Endothelial cell (in vitro differentiated cells): Measurements from ENCODE around the gene HMGA1. TPM values are rescaled to one million over a fixed set of nuclear protein-coding genes. Genes with fewer than 3 reads are reported as not detected.

Source experiments
- DNase-seq: peaks from one replicate; pipeline ENCODE4 v3.0.0; 2021; ENCODE audit warnings: low spot score
- H3K27ac Mint-ChIP-seq: one replicate; pipeline ENCODE4 v1.8.0; 2021; ENCODE audit warnings: mixed read lengths, inconsistent platforms; ENCODE audit not compliant: unreplicated experiment
- H3K27me3 Mint-ChIP-seq: one replicate; pipeline ENCODE4 v1.8.0; 2021; ENCODE audit warnings: mild to moderate bottlenecking, moderate library complexity, mixed read lengths, inconsistent platforms; ENCODE audit not compliant: unreplicated experiment
- H3K36me3 Mint-ChIP-seq: one replicate; pipeline ENCODE4 v1.8.0; 2021; ENCODE audit warnings: mild to moderate bottlenecking, low read depth, mixed read lengths, inconsistent platforms; ENCODE audit not compliant: unreplicated experiment
- H3K4me1 Mint-ChIP-seq: one replicate; pipeline ENCODE4 v1.8.0; 2021; ENCODE audit warnings: mild to moderate bottlenecking, mixed read lengths, inconsistent platforms; ENCODE audit not compliant: unreplicated experiment
- H3K4me3 Mint-ChIP-seq: one replicate; pipeline ENCODE4 v1.8.0; 2021; ENCODE audit warnings: mild to moderate bottlenecking, mixed read lengths, inconsistent platforms; ENCODE audit not compliant: unreplicated experiment
- H3K9me3 Mint-ChIP-seq: one replicate; pipeline ENCODE4 v1.8.0; 2021; ENCODE audit warnings: mixed read lengths, inconsistent platforms; ENCODE audit not compliant: unreplicated experiment
- total RNA-seq: library from RNA; stranded (reverse); fragmentation: NEBNext Ultra II Directional; extraction: Animal tissue kit (Norgen Biotek cat#: 25700); gene quantifications from one replicate; pipeline ENCODE4 v1.2.1, GENCODE V29; 2021; ENCODE audit not compliant: unreplicated experiment
- TF ChIP-seq, protein P1 (sequence below): fragments of 200-600 bp; sonication (generic); IDR thresholded peaks from one replicate; pipeline ENCODE4 v1.5.0; 2021; ENCODE audit warnings: antibody characterized with exemption; ENCODE audit not compliant: unreplicated experiment

Gene HMGA1
- total RNA-seq, 1 donor from 2014 or later, result 528 TPM

GRCh38 chr6:34227761-34228421 is 8.8 kb upstream of the HMGA1 start:
- H3K9me3 Mint-ChIP-seq, result no peaks in the 10 kb centered on the region
- no peak for DNase-seq

GRCh38 chr6:34229877-34230276 is 6.8 kb upstream of the HMGA1 start:
- H3K4me3 Mint-ChIP-seq, result no peak overlapping the region
- no peak overlapping the region for H3K27ac Mint-ChIP-seq
- TF ChIP-seq, protein P1, sequence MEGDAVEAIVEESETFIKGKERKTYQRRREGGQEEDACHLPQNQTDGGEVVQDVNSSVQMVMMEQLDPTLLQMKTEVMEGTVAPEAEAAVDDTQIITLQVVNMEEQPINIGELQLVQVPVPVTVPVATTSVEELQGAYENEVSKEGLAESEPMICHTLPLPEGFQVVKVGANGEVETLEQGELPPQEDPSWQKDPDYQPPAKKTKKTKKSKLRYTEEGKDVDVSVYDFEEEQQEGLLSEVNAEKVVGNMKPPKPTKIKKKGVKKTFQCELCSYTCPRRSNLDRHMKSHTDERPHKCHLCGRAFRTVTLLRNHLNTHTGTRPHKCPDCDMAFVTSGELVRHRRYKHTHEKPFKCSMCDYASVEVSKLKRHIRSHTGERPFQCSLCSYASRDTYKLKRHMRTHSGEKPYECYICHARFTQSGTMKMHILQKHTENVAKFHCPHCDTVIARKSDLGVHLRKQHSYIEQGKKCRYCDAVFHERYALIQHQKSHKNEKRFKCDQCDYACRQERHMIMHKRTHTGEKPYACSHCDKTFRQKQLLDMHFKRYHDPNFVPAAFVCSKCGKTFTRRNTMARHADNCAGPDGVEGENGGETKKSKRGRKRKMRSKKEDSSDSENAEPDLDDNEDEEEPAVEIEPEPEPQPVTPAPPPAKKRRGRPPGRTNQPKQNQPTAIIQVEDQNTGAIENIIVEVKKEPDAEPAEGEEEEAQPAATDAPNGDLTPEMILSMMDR, result no peak
- H3K27me3 Mint-ChIP-seq, result peaks cover 9% of the 10 kb centered on the region
- DNase-seq, result no peak
- no peaks in the 10 kb centered on the region for H3K9me3 Mint-ChIP-seq
- H3K4me1 Mint-ChIP-seq, result peaks cover 19% of the 10 kb centered on the region
- no peaks in the 10 kb centered on the region for H3K36me3 Mint-ChIP-seq

More at GRCh38 chr6:34227761-34228421, 8.8 kb upstream of the HMGA1 start:
- H3K27me3 Mint-ChIP-seq, result peaks cover 8% of the 10 kb centered on the region
- H3K27ac Mint-ChIP-seq, result no peak overlapping the region
- no peak overlapping the region for H3K4me3 Mint-ChIP-seq
- no peaks in the 10 kb centered on the region for H3K36me3 Mint-ChIP-seq
- TF ChIP-seq, protein P1, result no peak
- peaks cover 11% of the 10 kb centered on the region for H3K4me1 Mint-ChIP-seq

GRCh38 chr6:34230653-34231371 is 5.9 kb upstream of the HMGA1 start:
- peaks cover 9% of the 10 kb centered on the region for H3K27me3 Mint-ChIP-seq
- H3K4me1 Mint-ChIP-seq, result peaks cover 19% of the 10 kb centered on the region
- no peak for DNase-seq
- H3K27ac Mint-ChIP-seq, result no peak overlapping the region
- H3K36me3 Mint-ChIP-seq, result no peaks in the 10 kb centered on the region
- H3K9me3 Mint-ChIP-seq, result no peaks in the 10 kb centered on the region
- no peak overlapping the region for H3K4me3 Mint-ChIP-seq
- TF ChIP-seq, protein P1, result no peak

GRCh38 chr6:34231566-34232336 is 4.9 kb upstream of the HMGA1 start:
- Mint-ChIP-seq H3K36me3 (no peaks in the 10 kb centered on the region), H3K4me1 (peaks cover 18% of the 10 kb centered on the region), H3K4me3 (peak overlapping the region; percentile 47), H3K27me3 (peaks cover 13% of the 10 kb centered on the region), H3K9me3 (no peaks in the 10 kb centered on the region), H3K27ac (no peak overlapping the region)
- DNase-seq, result no peak
- TF ChIP-seq, protein P1, result no peak
